Stimulated activated CD8-positive, alpha-beta memory T cell treated with anti-CD3 and anti-CD28 coated beads, Interleukin-7, amount 100 ng/mL, for 1 hour (primary cell): ENCODE measurements around the gene CNKSR3.
"Not testable (repeated sequence)": the region's sequence is repeated elsewhere in the genome, so short reads cannot be mapped to it uniquely, and the experiment has no call there.

Source experiments
- DNase-seq, 2 donors: peaks; one replicate each; pipeline ENCODE4 v3.0.0-alpha.2; 2020; ENCODE audit warnings: low read depth in 2 of 2

The CNKSR3 gene

GRCh38 chr6:154510144-154510905 lies at the start of gene CNKSR3:
Gene CNKSR3 (minus strand): TSS chr6:154510685. CDS start chr6:154510114, 571 bp downstream.
- no peak for DNase-seq

- no peak for DNase-seq
Measured at GRCh38 chr6:154558984-154559383, 48.5 kb upstream of the CNKSR3 start.

GRCh38 chr6:154558513-154558912 lies 48.0 kb upstream of the CNKSR3 start:
- no peak for DNase-seq

GRCh38 chr6:154555073-154555677 lies 44.7 kb upstream of the CNKSR3 start:
- DNase-seq = no peak

- no peak for DNase-seq
Measured at GRCh38 chr6:154554491-154554890, 44.0 kb upstream of the CNKSR3 start.

GRCh38 chr6:154550779-154551178 lies 40.3 kb upstream of the CNKSR3 start:
- DNase-seq = no peak

- no peak for DNase-seq
Measured at GRCh38 chr6:154549179-154549578, 38.7 kb upstream of the CNKSR3 start.

GRCh38 chr6:154548130-154548830 lies 37.8 kb upstream of the CNKSR3 start:
- DNase-seq = no peak

- DNase-seq = no peak
Measured at GRCh38 chr6:154543628-154544027, 33.1 kb upstream of the CNKSR3 start.

GRCh38 chr6:154542747-154543146 lies 32.3 kb upstream of the CNKSR3 start:
- DNase-seq = no peak

- not testable (repeated sequence) for DNase-seq
Measured at GRCh38 chr6:154541837-154542236, 31.4 kb upstream of the CNKSR3 start.

GRCh38 chr6:154539593-154540269 lies 29.2 kb upstream of the CNKSR3 start:
- DNase-seq = no peak

- DNase-seq = no peak
Measured at GRCh38 chr6:154538640-154539191, 28.2 kb upstream of the CNKSR3 start.

- no peak for DNase-seq
Measured at GRCh38 chr6:154537511-154538325, 27.2 kb upstream of the CNKSR3 start.

GRCh38 chr6:154536999-154537398 lies 26.5 kb upstream of the CNKSR3 start:
- no peak for DNase-seq

- DNase-seq = no peak
Measured at GRCh38 chr6:154536255-154536654, 25.8 kb upstream of the CNKSR3 start.

- no peak for DNase-seq
Measured at GRCh38 chr6:154535851-154536250, 25.4 kb upstream of the CNKSR3 start.

- no peak for DNase-seq
Measured at GRCh38 chr6:154535147-154535546, 24.7 kb upstream of the CNKSR3 start.

GRCh38 chr6:154534531-154534930 lies 24.0 kb upstream of the CNKSR3 start:
- no peak for DNase-seq

GRCh38 chr6:154532426-154532825 lies 21.9 kb upstream of the CNKSR3 start:
- no peak for DNase-seq

- no peak for DNase-seq
Measured at GRCh38 chr6:154529957-154530356, 19.5 kb upstream of the CNKSR3 start.
